Neural cell (in vitro differentiated cells): Measurements from ENCODE around the gene IL2RG. TPM values are rescaled to one million over a fixed set of nuclear protein-coding genes. Genes with fewer than 3 reads are reported as not detected.

Source experiments
- H2AFZ ChIP-seq: fragments of 200-600, 300-800 bp; sonication (generic), shearing (Covaris generic); 2 replicates; pipeline ENCODE4 v1.6.0; 2014; ENCODE audit warnings: low read depth, mild to moderate bottlenecking, antibody characterized with exemption, low read length, moderate library complexity
- H3F3A ChIP-seq: fragments of 200-600 bp; shearing (Covaris generic); 2 replicates; pipeline ENCODE4 v1.6.1; 2016; ENCODE audit warnings: mild to moderate bottlenecking, moderate library complexity, mixed read lengths, antibody characterized with exemption, low read length; ENCODE audit not compliant: insufficient read depth, poor library complexity, severe bottlenecking
- H3K27ac ChIP-seq: fragments of 200-600, 300-800 bp; sonication (generic), shearing (Covaris generic); 2 replicates; pipeline ENCODE4 v1.5.1; 2014; ENCODE audit warnings: mild to moderate bottlenecking, low read length, moderate library complexity
- H3K27me3 ChIP-seq: fragments of 300-800, 200-600 bp; sonication (generic), shearing (Covaris generic); 2 replicates; pipeline ENCODE4 v1.6.0; 2014; ENCODE audit warnings: mild to moderate bottlenecking, low read depth, low read length, moderate library complexity; ENCODE audit not compliant: insufficient read depth
- H3K36me3 ChIP-seq: fragments of 300-800, 200-600 bp; sonication (generic), shearing (Covaris generic); 2 replicates; pipeline ENCODE4 v1.5.1; 2014; ENCODE audit warnings: mild to moderate bottlenecking, antibody characterized with exemption, low read length, moderate library complexity; ENCODE audit not compliant: insufficient read depth
- H3K4me2 ChIP-seq: fragments of 300-800, 200-600 bp; sonication (generic), shearing (Covaris generic); 2 replicates; pipeline ENCODE4 v1.6.0; 2014; ENCODE audit warnings: mild to moderate bottlenecking, low read length
- H3K4me3 ChIP-seq: fragments of 300-800, 200-600 bp; sonication (generic), shearing (Covaris generic); 2 replicates; pipeline ENCODE4 v1.5.1; 2014; ENCODE audit warnings: mild to moderate bottlenecking, low read length, moderate library complexity
- H3K79me2 ChIP-seq: fragments of 200-600 bp; shearing (Covaris generic); replicated peaks from 2 replicates; pipeline ENCODE4 v1.6.0; 2014; ENCODE audit warnings: mild to moderate bottlenecking, low read length, moderate library complexity; ENCODE audit not compliant: insufficient read depth
- H3K9ac ChIP-seq: fragments of 300-800, 200-600 bp; sonication (generic), shearing (Covaris generic); 2 replicates; pipeline ENCODE4 v1.6.1; 2016; ENCODE audit warnings: mild to moderate bottlenecking, low read length, mixed read lengths
- H3K9me2 ChIP-seq: fragments of 200-600 bp; shearing (Covaris generic); 2 replicates; pipeline ENCODE4 v1.6.1; 2016; ENCODE audit warnings: mild to moderate bottlenecking, low read length, mixed read lengths; ENCODE audit not compliant: insufficient read depth
- H3K9me3 ChIP-seq: fragments of 200-600, 300-800 bp; sonication (generic), shearing (Covaris generic); 2 replicates; pipeline ENCODE4 v1.6.1; 2016; ENCODE audit warnings: mild to moderate bottlenecking, mixed run types, low read length, moderate library complexity, mixed read lengths
- H4K20me1 ChIP-seq: fragments of 200-600 bp; shearing (Covaris generic); 2 replicates; pipeline ENCODE4 v1.6.1; 2016; ENCODE audit warnings: mild to moderate bottlenecking, mixed run types; ENCODE audit not compliant: insufficient read depth
- CTCF ChIP-seq: fragments of 450-650 bp; IDR thresholded peaks from 2 replicates; pipeline ENCODE4 v1.5.1; 2014; ENCODE audit warnings: antibody characterized with exemption, mild to moderate bottlenecking, moderate library complexity; ENCODE audit not compliant: poor library complexity, severe bottlenecking
- EP300 ChIP-seq: fragments of 450-650 bp; conservative IDR thresholded peaks from 2 replicates; pipeline ENCODE4 v1.6.1; 2014; ENCODE audit warnings: antibody characterized with exemption, mild to moderate bottlenecking, moderate library complexity; ENCODE audit not compliant: poor library complexity, severe bottlenecking
- EZH2 ChIP-seq: fragments of 200-600, 300-800 bp; shearing (Covaris generic), sonication (generic); IDR thresholded peaks from 2 replicates; pipeline ENCODE4 v1.6.1; 2014; ENCODE audit warnings: antibody characterized with exemption, low read length, borderline replicate concordance, mild to moderate bottlenecking; ENCODE audit not compliant: insufficient read depth, poor library complexity, severe bottlenecking
- MXI1 ChIP-seq: fragments of 450-650 bp; conservative IDR thresholded peaks from 2 replicates; pipeline ENCODE4 v1.6.1; 2014; ENCODE audit warnings: antibody characterized with exemption, mild to moderate bottlenecking; ENCODE audit not compliant: poor library complexity, severe bottlenecking
- POLR2AphosphoS5 ChIP-seq: IDR thresholded peaks from 2 replicates; pipeline ENCODE4 v1.6.1; 2012
- RAD21 ChIP-seq: fragments of 450-650 bp; conservative IDR thresholded peaks from 2 replicates; pipeline ENCODE4 v1.6.1; 2014; ENCODE audit warnings: antibody characterized with exemption, mild to moderate bottlenecking, moderate library complexity
- REST ChIP-seq: IDR thresholded peaks from 2 replicates; pipeline ENCODE4 v1.6.1; 2012; ENCODE audit warnings: borderline replicate concordance
- SMC3 ChIP-seq: fragments of 450-650 bp; conservative IDR thresholded peaks from 2 replicates; pipeline ENCODE4 v1.6.1; 2014; ENCODE audit warnings: antibody characterized with exemption, mild to moderate bottlenecking, moderate library complexity; ENCODE audit not compliant: poor library complexity
- TAF1 ChIP-seq: IDR thresholded peaks from 2 replicates; pipeline ENCODE4 v1.6.1; 2012; ENCODE audit warnings: low read depth
- polyA plus RNA-seq: library from polyadenylated mRNA; depleted of rRNA; stranded (reverse); fragments of >200 nt; gene quantifications from 2 replicates; pipeline ENCODE4 v1.2.3, GENCODE V29; 2014

IL2RG gene
- polyA plus RNA-seq, 1 donor from 2014 or later: not detected

- H3K9me3 ChIP-seq: no peaks in the 10 kb centered on the region
- H3K27ac ChIP-seq: no peak within 1 kb of the TSS
- H3K4me3 ChIP-seq: peak within 1 kb of the TSS; percentile 67
- no peaks in the 10 kb centered on the region for H4K20me1 ChIP-seq
- H3K36me3 ChIP-seq: no peaks in the 10 kb centered on the region
- peaks cover 7% of the 10 kb centered on the region for H3K27me3 ChIP-seq
- H3K79me2 ChIP-seq: no peaks in the 10 kb centered on the region
- no peaks in the 10 kb centered on the region for H3F3A ChIP-seq
- H2AFZ ChIP-seq: no peak within 1 kb of the TSS
- peak within 1 kb of the TSS; percentile 39 for H3K4me2 ChIP-seq
- peak; percentile 75 for TF ChIP-seq MXI1
- TF ChIP-seq REST: no peak
- no peaks in the 10 kb centered on the region for H3K9me2 ChIP-seq
- no peak within 1 kb of the TSS for H3K9ac ChIP-seq
Measured at GRCh38 chrX:71095555-71095980, 15.8 kb downstream of the IL2RG start, which contains the start of gene FOXO4. Gene FOXO4 (plus strand): TSS chrX:71095851. CDS start chrX:71096529, 678 bp downstream.

- Histone ChIP-seq H3K9me3 (no peaks in the 10 kb centered on the region), H3K4me2 (no peak overlapping the region), H3K79me2 (no peaks in the 10 kb centered on the region), H2AFZ (no peak overlapping the region), H3K9me2 (no peaks in the 10 kb centered on the region), H4K20me1 (no peaks in the 10 kb centered on the region), H3K27me3 (peaks cover 7% of the 10 kb centered on the region), H3F3A (no peaks in the 10 kb centered on the region), H3K4me3 (peak overlapping the region; percentile 67), H3K36me3 (no peaks in the 10 kb centered on the region), H3K27ac (no peak overlapping the region), H3K9ac (no peak overlapping the region)
- TF ChIP-seq MXI1 (no peak), TAF1 (no peak), POLR2AphosphoS5 (no peak), EZH2 (no peak), SMC3 (no peak), RAD21 (no peak), CTCF (no peak), EP300 (no peak), REST (no peak)
Measured at GRCh38 chrX:71095033-71095432, 16.3 kb downstream of the IL2RG start.
